Loucy (cell line): ENCODE results near the gene NUP214.

Experiments used
- CTCF ChIP-seq: fragments of 200-600 bp; sonication (generic); conservative IDR thresholded peaks from 2 replicates; pipeline ENCODE4 v1.5.1; 2014; ENCODE audit warnings: mild to moderate bottlenecking, antibody characterized with exemption, low read length
- EZH2phosphoT487 ChIP-seq: fragments of 200-600 bp; IDR thresholded peaks from 2 replicates; pipeline ENCODE4 v1.6.1; 2018; ENCODE audit warnings: antibody characterized with exemption, mild to moderate bottlenecking, moderate library complexity, borderline replicate concordance

- TF ChIP-seq CTCF = no peak
- no peak for TF ChIP-seq EZH2phosphoT487
Observed at GRCh38 chr9:131144201-131144600, 18.8 kb downstream of the NUP214 start.
